Kidney epithelial cell (primary cell): ENCODE data around the gene GPANK1. TPM values are rescaled to one million over a fixed set of nuclear protein-coding genes. Genes with fewer than 3 reads are reported as not detected.
A peak's percentile ranks its signal among the peaks of the same experiment; 100 is the strongest.

ENCODE experiments used
- DNase-seq: peaks from one replicate; pipeline ENCODE4 v3.0.0-alpha.2; 2010; ENCODE audit warnings: low read depth
- H3K27me3 ChIP-seq: 2 replicates; pipeline ENCODE4 v1.6.0; 2011; ENCODE audit warnings: low read length; ENCODE audit not compliant: control insufficient read depth, insufficient read depth
- H3K36me3 ChIP-seq: 2 replicates; pipeline ENCODE4 v1.5.1; 2011; ENCODE audit warnings: low read length; ENCODE audit not compliant: control insufficient read depth, insufficient read depth
- H3K4me3 ChIP-seq: 2 replicates; pipeline ENCODE4 v1.5.1; 2011; ENCODE audit warnings: low read depth, mild to moderate bottlenecking, control low read depth, low read length
- total RNA-seq: library from RNA; depleted of rRNA; stranded (reverse); fragments of >200 nt; gene quantifications from 2 replicates; pipeline ENCODE4 v1.2.3, GENCODE V29; 2015
- TF ChIP-seq, protein P1 (sequence below): IDR thresholded peaks from 2 replicates; pipeline ENCODE4 v1.5.1; 2011; ENCODE audit warnings: mild to moderate bottlenecking, moderate library complexity, low read length, control low read depth, inconsistent platforms; ENCODE audit not compliant: insufficient read depth, poor library complexity, severe bottlenecking

The GPANK1 gene
- total RNA-seq, result 17.7 and 22.0 TPM in 2 replicates

DNA sequence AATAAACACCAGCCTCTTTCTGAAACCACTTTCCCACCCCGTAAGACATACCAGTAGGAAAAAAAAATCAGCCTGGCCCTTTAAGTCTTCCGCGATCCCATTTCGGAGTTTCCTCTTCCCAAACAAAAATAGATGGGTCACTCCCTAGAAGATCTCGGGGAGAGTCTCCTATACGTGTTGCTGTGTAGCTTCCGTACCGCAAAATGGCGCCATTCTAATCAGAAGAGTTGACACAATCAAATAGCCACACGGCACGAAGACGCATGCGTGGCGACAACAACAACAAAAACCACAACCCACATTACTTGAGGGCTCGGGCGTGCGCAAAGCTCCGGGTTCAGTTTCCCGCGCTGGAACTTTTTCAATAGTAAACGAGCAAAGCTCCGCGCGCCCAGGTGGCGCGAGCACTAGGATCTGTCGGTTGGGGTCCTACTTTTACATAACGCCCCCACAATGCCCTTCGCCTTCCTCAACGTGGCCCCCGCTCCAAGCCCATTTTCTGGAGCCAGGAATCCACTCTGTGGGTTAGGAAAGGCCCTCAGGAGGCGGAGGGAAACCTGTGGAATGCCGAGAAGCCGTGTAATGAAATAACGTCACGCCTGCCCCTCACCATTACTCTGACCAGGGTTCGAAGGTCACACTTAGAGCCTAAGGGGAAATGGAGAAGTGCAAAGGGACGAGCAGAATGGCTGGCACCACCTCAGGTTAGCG is at the start of gene GPANK1:
Gene GPANK1, minus strand, starts transcription at position 208 of the 711 bp plus-strand sequence. CDS start 519 bp downstream, outside the sequence.
- no peaks in the 10 kb centered on the region for H3K27me3 ChIP-seq

DNA sequence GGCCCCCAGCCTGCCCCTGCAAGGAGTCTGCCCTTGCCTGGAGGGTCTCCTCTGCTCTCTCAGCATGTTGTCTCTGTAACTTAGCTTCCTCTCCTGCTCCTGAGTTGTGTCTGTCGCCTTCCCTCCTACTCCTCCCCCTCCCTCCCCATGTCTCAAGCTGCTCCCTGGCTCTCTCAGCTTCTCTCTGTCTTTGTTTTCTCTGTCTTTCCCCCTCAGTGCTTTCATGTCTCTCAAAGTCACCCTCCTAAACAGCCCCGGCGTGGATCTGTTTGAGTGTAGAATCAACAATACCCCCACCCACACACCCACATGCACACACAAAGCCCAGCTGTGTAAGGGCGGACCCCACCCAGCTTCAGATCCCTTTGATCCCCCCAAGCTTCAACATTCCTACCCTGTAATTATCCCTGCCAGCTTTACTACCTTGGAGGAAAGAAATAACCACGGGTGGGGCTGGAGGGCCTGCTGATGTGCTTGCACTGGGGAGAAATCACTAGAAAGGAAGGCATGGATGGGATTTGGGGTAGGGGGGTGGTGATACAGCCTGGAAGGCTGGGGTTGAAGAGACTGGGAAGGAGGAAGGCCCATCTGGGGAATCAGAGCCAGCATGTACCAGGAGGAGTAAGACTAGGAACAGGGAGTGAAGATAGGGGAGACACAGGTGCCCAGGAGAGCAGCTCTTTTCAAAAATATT is 49.3 kb upstream of the GPANK1 start:
- no peaks in the 10 kb centered on the region for H3K36me3 ChIP-seq
- DNase-seq, result no peak
- no peak overlapping the region for H3K4me3 ChIP-seq
- TF ChIP-seq, protein P1, sequence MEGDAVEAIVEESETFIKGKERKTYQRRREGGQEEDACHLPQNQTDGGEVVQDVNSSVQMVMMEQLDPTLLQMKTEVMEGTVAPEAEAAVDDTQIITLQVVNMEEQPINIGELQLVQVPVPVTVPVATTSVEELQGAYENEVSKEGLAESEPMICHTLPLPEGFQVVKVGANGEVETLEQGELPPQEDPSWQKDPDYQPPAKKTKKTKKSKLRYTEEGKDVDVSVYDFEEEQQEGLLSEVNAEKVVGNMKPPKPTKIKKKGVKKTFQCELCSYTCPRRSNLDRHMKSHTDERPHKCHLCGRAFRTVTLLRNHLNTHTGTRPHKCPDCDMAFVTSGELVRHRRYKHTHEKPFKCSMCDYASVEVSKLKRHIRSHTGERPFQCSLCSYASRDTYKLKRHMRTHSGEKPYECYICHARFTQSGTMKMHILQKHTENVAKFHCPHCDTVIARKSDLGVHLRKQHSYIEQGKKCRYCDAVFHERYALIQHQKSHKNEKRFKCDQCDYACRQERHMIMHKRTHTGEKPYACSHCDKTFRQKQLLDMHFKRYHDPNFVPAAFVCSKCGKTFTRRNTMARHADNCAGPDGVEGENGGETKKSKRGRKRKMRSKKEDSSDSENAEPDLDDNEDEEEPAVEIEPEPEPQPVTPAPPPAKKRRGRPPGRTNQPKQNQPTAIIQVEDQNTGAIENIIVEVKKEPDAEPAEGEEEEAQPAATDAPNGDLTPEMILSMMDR, result no peak
- H3K27me3 ChIP-seq, result peaks cover 7% of the 10 kb centered on the region

More for the DNA sequence above, at the start of gene GPANK1:
- Histone ChIP-seq H3K4me3 (peak within 1 kb of the TSS; percentile 99), H3K36me3 (peaks cover 9% of the 10 kb centered on the region)
- peak; percentile 80 for DNase-seq
- TF ChIP-seq, protein P1, result no peak

DNA sequence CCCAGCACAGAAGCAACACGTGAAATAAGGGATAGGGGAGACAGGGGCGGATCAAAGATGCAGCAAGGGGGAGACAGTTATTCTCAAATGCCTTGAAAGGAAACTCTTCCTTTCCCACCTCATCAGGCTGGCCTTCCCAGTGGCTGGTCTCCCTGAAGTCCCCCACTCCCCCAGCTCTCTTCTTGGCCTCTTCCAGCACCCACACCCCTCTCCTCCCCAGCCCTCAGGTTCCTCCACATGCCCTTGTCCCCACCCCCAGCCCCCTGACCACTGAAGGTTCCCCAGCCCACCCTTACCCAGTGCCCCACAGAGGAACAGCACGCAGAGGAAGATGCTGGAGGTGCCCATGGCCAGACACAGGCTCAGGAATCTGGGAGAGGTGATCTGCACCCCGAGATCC is 48.7 kb upstream of the GPANK1 start:
- no peaks in the 10 kb centered on the region for H3K36me3 ChIP-seq
- TF ChIP-seq, protein P1, result no peak
- DNase-seq, result no peak
- H3K27me3 ChIP-seq, result peaks cover 7% of the 10 kb centered on the region
- H3K4me3 ChIP-seq, result no peak overlapping the region

DNA sequence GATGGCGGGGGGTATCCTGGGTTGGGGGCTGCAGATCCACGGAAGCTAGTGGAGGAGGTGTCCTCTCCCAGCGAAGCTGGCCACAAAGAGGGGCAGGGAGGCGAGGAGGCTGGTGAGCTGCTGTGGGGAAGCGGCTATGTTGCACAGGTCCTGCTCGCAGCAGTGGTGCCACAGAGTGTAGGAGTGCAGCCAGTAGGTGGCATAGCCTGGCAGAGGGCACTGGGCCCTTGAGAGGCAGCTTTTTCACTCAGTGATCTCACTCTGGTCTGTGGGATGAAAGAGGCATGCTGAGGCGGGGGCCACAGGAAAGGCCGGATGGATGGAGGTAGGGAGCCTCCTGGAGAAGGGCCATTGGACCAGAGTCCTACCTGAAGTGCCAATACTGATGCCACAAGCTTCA is 47.5 kb upstream of the GPANK1 start:
- Histone ChIP-seq H3K36me3 (no peaks in the 10 kb centered on the region), H3K27me3 (peaks cover 7% of the 10 kb centered on the region), H3K4me3 (no peak overlapping the region)
- TF ChIP-seq, protein P1, result peak; percentile 37
- no peak for DNase-seq

DNA sequence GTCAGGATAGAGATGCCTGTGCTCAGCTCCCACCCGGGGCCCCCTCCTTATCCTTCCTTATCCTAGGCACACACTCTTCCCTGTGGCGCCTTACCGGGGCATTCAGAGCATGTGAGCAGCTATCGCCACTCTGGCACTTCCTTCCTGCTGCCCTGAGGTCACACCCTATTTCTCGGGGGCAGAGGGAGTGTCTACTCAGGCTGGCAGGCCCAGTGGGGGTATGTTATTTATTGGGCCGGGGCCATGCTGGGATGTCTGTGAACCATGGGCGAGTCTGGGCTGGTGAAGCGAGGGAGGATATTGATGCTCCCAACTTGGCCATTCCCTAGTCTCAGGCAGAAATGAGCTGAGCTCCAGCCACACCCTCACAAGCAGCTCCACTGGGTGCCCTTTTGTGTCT is 46.4 kb upstream of the GPANK1 start:
- Histone ChIP-seq H3K4me3 (no peak overlapping the region), H3K36me3 (no peaks in the 10 kb centered on the region), H3K27me3 (peaks cover 7% of the 10 kb centered on the region)
- DNase-seq, result no peak
- TF ChIP-seq, protein P1, result no peak
